Mucosa of gallbladder (tissue), 1 donor: ENCODE measurements around the gene SLC25A25. TPM values are rescaled to one million over a fixed set of nuclear protein-coding genes. Genes with fewer than 3 reads are reported as not detected.
"Not testable (repeated sequence)": the region's sequence is repeated elsewhere in the genome, so short reads cannot be mapped to it uniquely, and the experiment has no call there.

ENCODE experiments used
- DNase-seq: peaks from one replicate; pipeline ENCODE4 v3.0.0-alpha.2; 2020; ENCODE audit warnings: low spot score
- total RNA-seq: library from RNA; stranded (reverse); gene quantifications from one replicate; pipeline ENCODE4 v1.2.1, GENCODE V29; 2021
- donor health status: DM: no; HTN: no; CAD: no.

The SLC25A25 gene
- total RNA-seq, 1 donor from 2014 or later, result 77.7 TPM

GRCh38 chr9:128124873-128125579, 57.0 kb downstream of the SLC25A25 start:
- no peak for DNase-seq

DNA sequence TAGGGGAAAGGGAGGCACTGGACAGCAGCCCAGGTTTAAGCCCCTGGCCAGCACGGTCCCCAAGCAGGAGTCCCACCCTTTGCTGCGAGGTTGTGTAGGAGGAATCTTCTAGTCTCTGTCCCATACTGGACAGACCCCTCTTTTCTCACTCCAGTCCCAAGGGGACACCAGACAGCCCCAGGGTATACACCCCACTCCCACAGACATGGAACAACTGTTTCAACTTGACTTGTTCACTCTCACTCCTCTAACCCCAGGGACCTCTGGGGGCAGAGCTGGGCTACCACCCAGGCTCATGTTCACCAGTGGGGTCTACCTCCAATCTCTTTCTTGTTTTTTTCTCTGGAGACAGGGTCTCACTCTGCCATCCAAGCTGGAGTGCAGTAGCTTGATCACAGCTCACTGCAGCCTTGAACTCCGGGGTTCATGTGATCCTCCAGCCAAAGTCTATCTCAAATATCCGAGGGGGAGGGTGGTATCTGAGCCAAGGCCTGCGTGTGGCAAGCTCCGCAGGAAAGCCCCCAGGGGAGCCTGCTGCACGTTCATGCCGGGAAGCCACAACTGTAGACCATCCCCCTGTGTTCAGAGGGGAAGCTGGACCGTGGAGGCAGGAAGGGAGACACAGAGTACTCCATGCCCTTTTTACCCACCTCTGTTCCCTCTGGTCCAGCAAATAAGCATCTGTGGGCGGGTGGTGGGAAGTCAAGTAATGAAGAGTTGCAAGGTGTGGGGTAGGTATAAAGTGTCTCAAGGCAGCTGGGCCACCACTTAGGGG, 57.7 kb downstream of the SLC25A25 start:
- no peak for DNase-seq

GRCh38 chr9:128127568-128127989, 59.5 kb downstream of the SLC25A25 start, which contains the start of gene PTGES2:
TSS of gene PTGES2 (minus strand) at chr9:128127729. CDS start at chr9:128127717, 12 bp downstream.
- DNase-seq, result peak; percentile 88

- peak; percentile 87 for DNase-seq
Measured at GRCh38 chr9:128127990-128128835, 60.2 kb downstream of the SLC25A25 start.

DNA sequence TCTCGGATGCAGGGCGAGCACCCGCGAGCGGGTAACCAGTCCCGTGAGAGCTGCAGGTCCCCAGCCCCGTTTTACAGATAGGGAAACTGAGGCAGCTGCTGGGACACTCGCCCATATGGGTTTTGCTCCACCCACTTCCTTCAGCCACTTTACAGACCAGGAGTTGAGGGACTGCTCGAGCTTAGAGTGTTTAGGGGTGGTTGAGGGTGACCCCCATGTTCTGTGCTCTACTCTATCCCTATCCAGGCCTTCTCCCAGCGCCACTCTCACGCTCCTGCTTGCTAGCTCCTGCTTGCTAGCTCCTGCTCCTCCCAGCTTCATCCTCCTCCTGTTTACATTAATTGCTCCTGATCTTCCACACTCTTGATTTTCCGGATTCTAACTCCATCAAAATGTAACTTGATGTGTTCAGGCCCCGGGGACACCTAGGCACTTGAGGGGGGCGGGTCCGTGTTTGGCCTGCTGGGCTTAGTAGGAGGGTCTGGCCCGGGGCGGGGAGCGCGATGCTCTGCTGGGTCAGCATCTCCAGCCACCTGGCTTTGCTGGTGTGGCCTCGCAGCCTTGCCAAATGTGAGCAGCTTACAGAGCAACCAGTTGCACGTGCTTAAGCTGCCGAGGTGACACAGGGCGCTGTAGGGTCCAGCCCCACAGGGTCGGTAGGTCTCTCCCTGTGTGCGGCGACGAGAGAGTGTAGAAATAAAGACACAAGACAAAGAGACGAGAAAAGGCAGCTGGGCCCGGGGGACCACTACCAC, 61.0 kb downstream of the SLC25A25 start:
- DNase-seq, result no peak

DNA sequence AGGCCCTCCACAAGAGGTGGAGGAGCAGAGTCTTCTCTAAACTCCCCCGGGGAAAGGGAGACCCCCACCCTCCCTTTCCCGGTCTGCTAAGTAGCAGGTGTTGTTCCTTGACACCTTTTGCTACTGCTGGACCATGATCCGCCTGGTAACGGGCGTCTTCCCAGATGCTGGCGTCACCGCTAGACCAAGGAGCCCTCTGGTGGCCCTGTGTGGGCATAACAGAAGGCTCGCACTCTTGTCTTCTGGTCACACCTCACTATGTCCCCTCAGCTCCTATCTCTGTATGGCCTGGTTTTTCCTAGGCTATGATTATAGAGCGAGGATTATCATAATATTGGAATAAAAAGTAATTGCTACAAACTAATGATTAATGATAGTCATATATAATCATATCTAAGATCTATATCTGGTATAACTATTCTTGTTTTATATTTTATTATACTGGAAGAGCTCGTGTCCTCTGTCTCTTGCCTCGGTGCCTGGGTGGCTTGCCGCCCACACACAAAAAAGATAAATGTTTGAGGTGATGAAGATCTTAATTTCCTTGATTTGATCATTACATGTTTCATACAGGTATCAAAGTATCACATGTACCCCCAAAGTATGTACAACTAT, 62.1 kb downstream of the SLC25A25 start:
- DNase-seq, result peak; percentile 68

- DNase-seq, result not testable (repeated sequence)
Measured at GRCh38 chr9:128130651-128131050, 62.6 kb downstream of the SLC25A25 start.

GRCh38 chr9:128131346-128131745, 63.3 kb downstream of the SLC25A25 start:
- not testable (repeated sequence) for DNase-seq

DNA sequence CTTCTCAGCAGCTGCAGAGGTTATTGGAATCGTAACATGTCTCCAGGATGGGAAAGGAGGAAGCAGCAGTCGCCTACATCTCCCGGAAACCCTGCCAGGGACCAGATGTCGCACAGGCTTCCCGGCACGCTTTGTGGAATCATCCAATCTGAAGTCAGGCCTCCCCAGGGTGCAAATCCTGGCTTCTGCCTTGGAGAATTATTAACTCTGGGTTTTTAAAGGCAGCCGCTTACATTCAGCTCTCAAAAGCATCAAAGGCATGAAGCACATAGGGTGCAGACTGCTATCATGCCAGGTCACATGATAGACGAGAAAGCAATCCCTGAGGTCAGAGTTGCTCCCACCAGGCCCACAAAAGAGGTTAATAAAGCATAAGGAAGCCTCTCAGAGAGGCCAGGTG, 64.1 kb downstream of the SLC25A25 start:
- DNase-seq, result not testable (repeated sequence)

- not testable (repeated sequence) for DNase-seq
Measured at GRCh38 chr9:128135561-128135960, 67.5 kb downstream of the SLC25A25 start.

DNA sequence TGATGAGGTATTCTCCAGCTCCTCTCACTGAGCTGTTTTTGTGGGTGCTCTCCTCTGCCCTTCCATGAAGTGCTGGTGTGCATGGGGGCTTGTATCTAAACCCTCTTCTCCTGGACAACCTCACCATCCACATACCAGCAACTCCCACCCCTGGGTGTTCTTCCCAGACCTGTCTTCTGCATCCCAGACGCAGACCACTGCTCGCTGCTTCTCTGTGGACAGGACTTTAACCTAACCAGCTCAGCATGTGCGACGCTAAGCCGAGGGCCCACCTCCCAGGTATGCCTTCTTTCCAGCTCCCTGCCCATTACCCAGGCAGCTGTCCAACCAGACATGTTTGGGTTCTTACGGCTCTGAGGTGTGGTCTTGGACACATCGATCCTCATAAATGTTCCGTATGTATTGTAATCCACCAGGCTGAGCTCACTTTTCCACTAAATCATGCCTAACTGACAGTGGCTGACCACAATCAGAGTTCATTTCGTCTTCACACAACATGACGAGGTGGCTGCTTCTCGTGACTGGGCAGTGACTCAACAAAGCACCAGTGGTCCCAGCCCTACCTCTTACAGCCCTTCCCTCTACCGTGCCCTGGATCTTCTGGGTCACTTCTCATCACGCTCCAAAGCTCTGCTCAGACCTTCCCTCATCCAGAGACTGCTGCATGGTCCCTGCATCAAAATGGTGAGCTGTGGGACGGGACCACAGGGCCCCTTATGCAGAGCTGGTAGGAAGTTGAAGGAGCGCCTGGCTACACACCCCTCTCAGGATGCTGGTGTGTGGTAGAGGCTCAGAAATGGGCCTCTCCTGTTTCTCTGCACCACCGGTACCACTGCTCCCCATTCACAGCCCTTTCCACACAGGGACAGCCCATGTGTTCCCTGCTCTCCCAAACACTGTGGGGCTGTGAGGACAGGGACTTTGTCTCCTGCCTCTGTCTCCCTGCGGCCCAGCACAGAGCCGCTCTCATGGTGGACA, 69.1 kb downstream of the SLC25A25 start:
- no peak for DNase-seq

DNA sequence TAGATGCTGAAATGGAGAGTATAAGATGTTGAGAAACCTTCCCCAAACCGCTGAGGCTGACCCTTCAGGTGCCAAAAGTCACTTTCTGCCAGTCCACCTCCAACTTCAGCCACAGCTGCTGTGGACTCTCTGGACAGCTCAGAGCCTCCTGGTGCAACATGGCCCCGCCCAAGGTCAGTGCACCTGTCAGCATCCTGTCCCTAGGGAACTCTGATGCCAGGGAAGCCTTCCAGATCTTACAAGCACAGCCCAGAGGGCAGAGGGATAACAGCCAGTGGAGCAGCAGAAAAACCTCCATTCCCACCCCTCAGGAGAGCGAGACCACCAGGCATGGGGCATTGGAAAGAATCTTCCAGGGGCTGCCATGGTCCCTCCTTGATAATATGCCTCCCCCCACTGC, 70.0 kb downstream of the SLC25A25 start:
- DNase-seq, result no peak

GRCh38 chr9:128139621-128140020, 71.6 kb downstream of the SLC25A25 start:
- DNase-seq, result no peak

DNA sequence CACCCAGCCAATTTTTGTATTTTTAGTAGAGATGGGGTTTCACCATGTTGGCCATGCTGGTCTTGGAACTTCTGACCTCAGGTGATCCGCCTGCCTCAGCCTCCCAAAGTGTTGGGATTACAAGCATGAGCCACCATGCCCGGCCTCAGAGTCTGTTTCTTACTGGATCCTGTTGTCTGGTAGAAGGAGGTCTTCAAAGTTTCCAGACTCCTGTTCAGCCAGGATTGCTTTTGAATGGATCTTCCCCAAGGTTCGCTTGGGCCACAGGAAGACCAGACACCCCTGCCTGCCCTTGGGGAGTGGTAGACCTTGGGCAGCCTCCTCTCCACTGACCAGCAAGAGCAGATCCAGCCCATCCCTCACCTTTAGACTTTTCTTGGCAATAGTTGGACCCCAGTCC, 73.6 kb downstream of the SLC25A25 start:
- DNase-seq, result no peak

DNA sequence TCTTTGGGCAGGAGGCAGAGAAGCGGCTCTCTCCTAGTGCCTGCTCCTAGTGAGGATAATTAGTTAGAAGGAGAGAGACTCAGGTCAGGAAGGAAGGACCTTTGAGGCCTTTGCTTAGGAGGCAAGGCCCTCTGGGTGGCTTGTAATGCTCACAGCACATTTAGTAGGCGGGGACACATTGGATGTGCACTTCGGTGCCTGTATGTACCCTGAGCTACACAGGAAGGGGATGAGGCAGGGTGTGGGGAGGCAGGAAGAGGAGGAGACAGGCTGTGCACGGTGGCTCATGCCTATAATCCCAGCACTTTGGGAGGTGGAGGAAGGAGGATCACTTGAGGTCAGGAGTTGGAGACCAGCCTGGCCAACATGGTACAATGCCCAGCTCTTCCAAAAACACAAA, 74.0 kb downstream of the SLC25A25 start:
- no peak for DNase-seq

GRCh38 chr9:128142596-128142995, 74.6 kb downstream of the SLC25A25 start:
- DNase-seq, result no peak

- no peak for DNase-seq
Measured at GRCh38 chr9:128143525-128144238, 75.7 kb downstream of the SLC25A25 start.

DNA sequence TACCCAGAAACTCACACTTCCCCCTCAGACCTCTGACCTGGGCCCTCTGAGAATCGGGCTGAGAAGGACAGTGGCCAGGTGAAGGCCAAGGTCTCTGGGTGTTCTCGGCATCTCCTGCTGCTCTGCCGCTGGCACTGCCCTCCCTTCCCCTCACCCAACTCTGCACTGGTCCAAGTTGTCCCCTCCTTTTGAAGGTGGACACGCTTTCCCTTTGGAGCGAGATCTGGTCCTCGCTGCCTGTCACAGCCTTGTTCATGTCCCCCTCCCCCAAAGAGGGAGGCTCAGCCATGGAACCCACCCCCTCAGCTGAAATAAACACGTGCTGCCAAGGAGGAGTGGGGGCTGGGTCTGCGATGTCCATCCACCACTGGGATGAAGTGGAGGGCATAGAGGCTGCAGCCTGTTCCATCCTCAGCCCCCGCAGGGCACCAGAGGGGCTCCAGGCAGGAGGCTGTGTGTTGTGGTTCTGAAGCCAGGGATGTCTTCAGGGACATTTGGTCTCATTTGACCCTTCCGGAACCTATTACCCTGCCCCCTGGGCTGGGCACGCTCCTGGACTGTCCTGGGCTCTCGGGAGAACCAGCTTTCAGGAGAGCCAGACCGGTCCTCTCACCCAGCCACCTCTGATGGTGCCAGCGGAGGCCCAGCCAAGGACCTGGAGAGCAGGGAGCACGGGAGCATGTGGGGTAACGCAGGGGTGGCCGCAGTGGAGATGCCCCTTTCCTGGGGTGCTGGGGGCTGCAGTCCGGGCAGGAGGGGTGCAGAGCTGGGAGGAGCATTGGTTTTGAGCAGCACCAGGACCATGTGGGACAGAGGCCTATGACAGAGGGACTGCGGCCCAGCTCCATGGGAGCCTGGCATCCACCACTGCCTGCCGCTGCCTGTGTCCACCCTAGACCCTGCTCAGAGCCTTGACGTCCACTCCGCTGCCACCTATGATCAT, 76.5 kb downstream of the SLC25A25 start:
- DNase-seq, result no peak
